Measurements from ENCODE around the gene GRK4.

GRK4 gene

GRCh38 chr4:3036131-3036952, 73.0 kb downstream of the GRK4 start:
- no peaks in the 10 kb centered on the region for H3K4me1 ChIP-seq (ENCODE audit: control insufficient read depth, insufficient read depth, low read length)
- ChIA-PET CTCF (interaction anchor here (0.6 to 2.9 kb wide), 9 partner anchors 11 to 329 kb away, joined by 3 to 12 read pairs (median 5); no protein-coding TSS in a partner anchor), POLR2A (interaction anchor here (1.3 kb wide), 1 partner anchor 74 kb away, joined by 4 read pairs; no protein-coding TSS in a partner anchor)
- no peaks in the 10 kb centered on the region for H3K9me3 ChIP-seq (ENCODE audit: control insufficient read depth, insufficient read depth, low read depth, low read length)
- H3K36me3 ChIP-seq (ENCODE audit: control insufficient read depth in 2 of 2, insufficient read depth in 1 of 2, low read length in 2 of 2), result no peaks in the 10 kb centered on the region
- TF ChIP-seq ZNF18 (tag by site-specific recombination; IDR thresholded peaks at IDR 0.05) (0 out of 2 replicates have a peak, but pooled peaks have one; percentile 30), KLF8 (tag by site-specific recombination; IDR thresholded peaks at IDR 0.05) (no peak)
- no peak overlapping the region for H3K27ac ChIP-seq (ENCODE audit: extremely low read depth, low read depth, low read length)
- H3K4me3 ChIP-seq (ENCODE audit: low read depth, low read length), result no peak overlapping the region

GRCh38 chr4:3037957-3038461, 74.6 kb downstream of the GRK4 start:
- Histone ChIP-seq H3K4me3 (ENCODE audit: low read depth, low read length) (no peak overlapping the region), H3K4me1 (ENCODE audit: control insufficient read depth, insufficient read depth, low read length) (no peaks in the 10 kb centered on the region), H3K27ac (ENCODE audit: extremely low read depth, low read depth, low read length) (no peak overlapping the region), H3K36me3 (ENCODE audit: control insufficient read depth in 2 of 2, insufficient read depth in 1 of 2, low read length in 2 of 2) (no peaks in the 10 kb centered on the region), H3K9me3 (ENCODE audit: control insufficient read depth, insufficient read depth, low read depth, low read length) (no peaks in the 10 kb centered on the region)
- CTCF ChIA-PET, result interaction anchor here (0.6 to 2.9 kb wide), 4 partner anchors 14 to 147 kb away, joined by 3 to 12 read pairs (median 4); no protein-coding TSS in a partner anchor
- TF ChIP-seq ZNF596 (tag by site-specific recombination; IDR thresholded peaks at IDR 0.05), result no peak
- TF ChIP-seq ZBTB49 (tag by site-specific recombination; IDR thresholded peaks at IDR 0.05; ENCODE audit: low read depth), result no peak
- no peak for TF ChIP-seq ZNF518A (tag by site-specific recombination; conservative IDR thresholded peaks at IDR 0.05; ENCODE audit: low read depth)
- no peak for TF ChIP-seq ZNF560 (tag by site-specific recombination; IDR thresholded peaks at IDR 0.05; ENCODE audit: borderline replicate concordance)
- no peak for TF ChIP-seq WT1 (tag by site-specific recombination; IDR thresholded peaks at IDR 0.05)
- no peak for TF ChIP-seq ZNF549 (tag by site-specific recombination; IDR thresholded peaks at IDR 0.05)
- TF ChIP-seq ZNF621 (tag by site-specific recombination; IDR thresholded peaks at IDR 0.05), result no peak
- no peak for TF ChIP-seq MZF1 (tag by site-specific recombination; IDR thresholded peaks at IDR 0.05; ENCODE audit: borderline replicate concordance)
- TF ChIP-seq ZNF692 (tag by site-specific recombination; IDR thresholded peaks at IDR 0.05), result no peak
- POLR2A ChIA-PET, result interaction anchor here (0.7 kb wide), 1 partner anchor 61 kb away, joined by 3 read pairs; no protein-coding TSS in a partner anchor

All from HEK293 (cell line).